ENCODE measurements around the gene PKD2L2.
"Not testable (repeated sequence)": the region's sequence is repeated elsewhere in the genome, so short reads cannot be mapped to it uniquely, and the experiment has no call there.

DNA sequence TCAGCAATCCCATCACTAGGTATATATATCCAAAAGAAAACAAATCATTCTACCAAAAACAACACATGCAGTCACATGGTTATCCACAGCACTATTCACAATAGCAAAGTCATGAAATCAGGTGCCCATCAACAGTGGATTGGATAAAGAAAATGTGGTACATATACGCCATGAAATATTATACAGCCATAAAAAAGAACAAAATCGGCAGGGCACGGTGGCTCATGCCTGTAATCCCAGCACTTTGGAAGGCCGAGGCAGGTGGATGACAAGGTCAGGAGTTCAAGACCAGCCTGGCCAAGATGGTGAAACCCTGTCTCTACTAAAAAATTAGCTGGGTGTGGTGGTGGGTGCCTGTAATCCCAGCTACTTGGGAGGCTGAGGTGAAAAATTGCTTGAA, 55.0 kb downstream of the PKD2L2 start:
- TF ChIP-seq TAF1 (IDR thresholded peaks at IDR 0.05; ENCODE audit: low read depth); POLR2AphosphoS5 (IDR thresholded peaks at IDR 0.05); EP300 (conservative IDR thresholded peaks at IDR 0.05; ENCODE audit: poor library complexity, severe bottlenecking): not testable (repeated sequence)

All from neural cell (in vitro differentiated cells).